Liver (tissue), 3 donors: ENCODE data around the gene MOB3C.

Source experiments
- ATF3 ChIP-seq: IDR thresholded peaks from 2 replicates; pipeline ENCODE4 v1.6.1; 2016; ENCODE audit warnings: antibody characterized with exemption
- CTCF ChIP-seq: fragments of 150-350 bp; IDR thresholded peaks from 2 replicates; pipeline ENCODE4 v1.5.1; 2017; ENCODE audit warnings: improper control_type of control experiment, low read depth, low read length; ENCODE audit not compliant: missing input control
- EGR1 ChIP-seq, 2 donors: IDR thresholded peaks; 2 replicates each; pipeline ENCODE4 v1.6.1; 2016 to 2018; ENCODE audit warnings: antibody characterized with exemption in 2 of 2, low read depth in 2 of 2
- GABPA ChIP-seq, 2 donors: IDR thresholded peaks in 1 of 2; conservative IDR thresholded peaks in 1 of 2; 2 replicates each; pipeline ENCODE4 v1.6.1; 2016; ENCODE audit warnings: antibody characterized with exemption in 2 of 2, mild to moderate bottlenecking in 1 of 2, moderate library complexity in 1 of 2
- MAX ChIP-seq: IDR thresholded peaks from 2 replicates; pipeline ENCODE4 v1.6.1; 2016; ENCODE audit warnings: antibody characterized with exemption
- NR2F2 ChIP-seq: IDR thresholded peaks from 2 replicates; pipeline ENCODE4 v1.6.1; 2016; ENCODE audit warnings: antibody characterized with exemption
- RAD21 ChIP-seq, 2 donors: IDR thresholded peaks; 2 replicates each; pipeline ENCODE4 v1.6.1; 2016; ENCODE audit warnings: antibody characterized with exemption in 2 of 2, mild to moderate bottlenecking in 2 of 2
- REST ChIP-seq: IDR thresholded peaks from 2 replicates; pipeline ENCODE4 v1.6.1; 2016; ENCODE audit warnings: antibody characterized with exemption, mild to moderate bottlenecking
- RXRA ChIP-seq, 2 donors: IDR thresholded peaks; 2 replicates each; pipeline ENCODE4 v1.6.1; 2017 to 2018; ENCODE audit warnings: antibody characterized with exemption in 2 of 2, mild to moderate bottlenecking in 1 of 2
- SP1 ChIP-seq: IDR thresholded peaks from 2 replicates; pipeline ENCODE4 v1.6.1; 2018; ENCODE audit warnings: antibody characterized with exemption, mild to moderate bottlenecking
- TAF1 ChIP-seq: conservative IDR thresholded peaks from 2 replicates; pipeline ENCODE4 v1.6.1; 2016; ENCODE audit warnings: antibody characterized with exemption, mild to moderate bottlenecking
- YY1 ChIP-seq: IDR thresholded peaks from 2 replicates; pipeline ENCODE4 v1.6.1; 2016; ENCODE audit warnings: antibody characterized with exemption, mild to moderate bottlenecking
- donor health status: healthy.
- donor health status: healthy.

GRCh38 chr1:46558966-46559365, 57.6 kb downstream of the MOB3C start:
- TF ChIP-seq CTCF (no peak), MAX (no peak), REST (no peak), GABPA (IDR thresholded peaks at IDR 0.05 in 1 of 2, conservative IDR thresholded peaks at IDR 0.05 in 1 of 2) (no peak), ATF3 (no peak), TAF1 (no peak), YY1 (no peak), RAD21 (IDR thresholded peaks at IDR 0.05) (no peak), RXRA (IDR thresholded peaks at IDR 0.05) (no peak), EGR1 (IDR thresholded peaks at IDR 0.05; ENCODE audit: low read depth in 2 of 2) (no peak), SP1 (no peak), NR2F2 (no peak)
